ENCODE results near the gene RNF152.

Gene RNF152

GRCh38 chr18:61882296-61883004 lies 10.4 kb downstream of the RNF152 start:
- no peak overlapping the region for H3K27ac Mint-ChIP-seq
- H3K4me3 Mint-ChIP-seq, result no peak overlapping the region
- no peaks in the 10 kb centered on the region for H3K4me1 Mint-ChIP-seq
- H3K36me3 Mint-ChIP-seq, result no peaks in the 10 kb centered on the region
- no peaks in the 10 kb centered on the region for H3K9me3 Mint-ChIP-seq
- no peak for DNase-seq (ENCODE audit: low spot score in 2 of 2)
- ATAC-seq, result peak; percentile 21

GRCh38 chr18:61876899-61877298 lies 15.9 kb downstream of the RNF152 start:
- Mint-ChIP-seq H3K36me3 (no peaks in the 10 kb centered on the region), H3K4me1 (no peaks in the 10 kb centered on the region), H3K27ac (no peak overlapping the region), H3K4me3 (no peak overlapping the region), H3K9me3 (no peaks in the 10 kb centered on the region)
- DNase-seq (ENCODE audit: low spot score in 2 of 2), result no peak
- no peak for ATAC-seq

- Mint-ChIP-seq H3K4me1 (no peaks in the 10 kb centered on the region), H3K27ac (no peak overlapping the region), H3K9me3 (no peaks in the 10 kb centered on the region), H3K4me3 (no peak overlapping the region), H3K36me3 (no peaks in the 10 kb centered on the region)
- DNase-seq (ENCODE audit: low spot score in 2 of 2), result no peak
- ATAC-seq, result no peak
These were observed 22.7 kb downstream of the RNF152 start for GRCh38 chr18:61870151-61870550.

- H3K9me3 Mint-ChIP-seq, result no peaks in the 10 kb centered on the region
- H3K4me1 Mint-ChIP-seq, result no peaks in the 10 kb centered on the region
- H3K27ac Mint-ChIP-seq, result no peak overlapping the region
- no peaks in the 10 kb centered on the region for H3K36me3 Mint-ChIP-seq
- ATAC-seq (no peak), DNase-seq (ENCODE audit: low spot score in 2 of 2) (no peak)
- H3K4me3 Mint-ChIP-seq, result no peak overlapping the region
These were observed 23.2 kb downstream of the RNF152 start for GRCh38 chr18:61869636-61870035.

- ATAC-seq (no peak), DNase-seq (ENCODE audit: low spot score in 2 of 2) (no peak)
- H3K9me3 Mint-ChIP-seq, result no peaks in the 10 kb centered on the region
- no peak overlapping the region for H3K4me3 Mint-ChIP-seq
- H3K4me1 Mint-ChIP-seq, result no peaks in the 10 kb centered on the region
- no peaks in the 10 kb centered on the region for H3K36me3 Mint-ChIP-seq
- H3K27ac Mint-ChIP-seq, result no peak overlapping the region
These were observed 27.2 kb downstream of the RNF152 start for GRCh38 chr18:61865466-61866175.

- no peaks in the 10 kb centered on the region for H3K36me3 Mint-ChIP-seq
- no peaks in the 10 kb centered on the region for H3K4me1 Mint-ChIP-seq
- no peak for DNase-seq (ENCODE audit: low spot score in 2 of 2)
- no peaks in the 10 kb centered on the region for H3K9me3 Mint-ChIP-seq
- H3K4me3 Mint-ChIP-seq, result no peak overlapping the region
- ATAC-seq, result no peak
- H3K27ac Mint-ChIP-seq, result no peak overlapping the region
These were observed 31.4 kb downstream of the RNF152 start for GRCh38 chr18:61861372-61861771.

- H3K9me3 Mint-ChIP-seq, result no peaks in the 10 kb centered on the region
- ATAC-seq, result no peak
- no peaks in the 10 kb centered on the region for H3K4me1 Mint-ChIP-seq
These were observed 32.5 kb downstream of the RNF152 start for GRCh38 chr18:61860302-61860701.

GRCh38 chr18:61859113-61859512 lies 33.7 kb downstream of the RNF152 start:
- H3K27ac Mint-ChIP-seq, result no peak overlapping the region
- H3K4me1 Mint-ChIP-seq, result no peaks in the 10 kb centered on the region
- ATAC-seq (no peak), DNase-seq (ENCODE audit: low spot score in 2 of 2) (no peak)
- no peak overlapping the region for H3K4me3 Mint-ChIP-seq
- no peaks in the 10 kb centered on the region for H3K9me3 Mint-ChIP-seq
- no peaks in the 10 kb centered on the region for H3K36me3 Mint-ChIP-seq

More at GRCh38 chr18:61860302-61860701, 32.5 kb downstream of the RNF152 start:
- H3K4me3 Mint-ChIP-seq, result no peak overlapping the region
- H3K27ac Mint-ChIP-seq, result no peak overlapping the region
- H3K36me3 Mint-ChIP-seq, result no peaks in the 10 kb centered on the region
- no peak for DNase-seq (ENCODE audit: low spot score in 2 of 2)

- H3K36me3 Mint-ChIP-seq, result no peaks in the 10 kb centered on the region
- ATAC-seq, result no peak
- no peak for DNase-seq (ENCODE audit: low spot score in 2 of 2)
- H3K4me3 Mint-ChIP-seq, result no peak overlapping the region
- H3K4me1 Mint-ChIP-seq, result no peaks in the 10 kb centered on the region
- no peaks in the 10 kb centered on the region for H3K9me3 Mint-ChIP-seq
- no peak overlapping the region for H3K27ac Mint-ChIP-seq
These were observed 36.1 kb downstream of the RNF152 start for GRCh38 chr18:61856678-61857077.

GRCh38 chr18:61855449-61856378 lies 37.1 kb downstream of the RNF152 start:
- H3K4me1 Mint-ChIP-seq, result no peaks in the 10 kb centered on the region
- no peaks in the 10 kb centered on the region for H3K36me3 Mint-ChIP-seq
- ATAC-seq, result peak; percentile 12
- H3K9me3 Mint-ChIP-seq, result no peaks in the 10 kb centered on the region
- H3K27ac Mint-ChIP-seq, result no peak overlapping the region
- no peak for DNase-seq (ENCODE audit: low spot score in 2 of 2)
- H3K4me3 Mint-ChIP-seq, result no peak overlapping the region

- H3K36me3 Mint-ChIP-seq, result no peaks in the 10 kb centered on the region
- H3K9me3 Mint-ChIP-seq, result no peaks in the 10 kb centered on the region
- H3K4me1 Mint-ChIP-seq, result no peaks in the 10 kb centered on the region
- ATAC-seq (no peak), DNase-seq (ENCODE audit: low spot score in 2 of 2) (no peak)
- H3K27ac Mint-ChIP-seq, result no peak overlapping the region
- no peak overlapping the region for H3K4me3 Mint-ChIP-seq
These were observed 38.0 kb downstream of the RNF152 start for GRCh38 chr18:61854578-61855448.

- ATAC-seq, result no peak
- H3K27ac Mint-ChIP-seq, result no peak overlapping the region
- H3K4me1 Mint-ChIP-seq, result no peaks in the 10 kb centered on the region
- no peaks in the 10 kb centered on the region for H3K9me3 Mint-ChIP-seq
- DNase-seq (ENCODE audit: low spot score in 2 of 2), result no peak
- no peaks in the 10 kb centered on the region for H3K36me3 Mint-ChIP-seq
- H3K4me3 Mint-ChIP-seq, result no peak overlapping the region
These were observed 39.0 kb downstream of the RNF152 start for GRCh38 chr18:61853855-61854254.

- no peaks in the 10 kb centered on the region for H3K36me3 Mint-ChIP-seq
- H3K9me3 Mint-ChIP-seq, result no peaks in the 10 kb centered on the region
- no peak overlapping the region for H3K4me3 Mint-ChIP-seq
- no peak overlapping the region for H3K27ac Mint-ChIP-seq
- ATAC-seq (no peak), DNase-seq (ENCODE audit: low spot score in 2 of 2) (no peak)
- H3K4me1 Mint-ChIP-seq, result no peaks in the 10 kb centered on the region
These were observed 40.3 kb downstream of the RNF152 start for GRCh38 chr18:61852496-61852895.

- no peaks in the 10 kb centered on the region for H3K36me3 Mint-ChIP-seq
These were observed 40.8 kb downstream of the RNF152 start for GRCh38 chr18:61851940-61852451.

More at GRCh38 chr18:61851940-61852451, 40.8 kb downstream of the RNF152 start:
- DNase-seq (ENCODE audit: low spot score in 2 of 2) (no peak), ATAC-seq (no peak)
- Mint-ChIP-seq H3K9me3 (no peaks in the 10 kb centered on the region), H3K4me3 (no peak overlapping the region), H3K27ac (no peak overlapping the region), H3K4me1 (no peaks in the 10 kb centered on the region)

Measured in stimulated activated effector memory CD8-positive, alpha-beta T cell treated with anti-CD3 and anti-CD28 coated beads, Interleukin-12 subunit alpha, Interleukin-12 subunit beta, amount 100 ng/mL, for 72 hours (primary cell).